ENCODE measurements around the gene TCF12. TPM values are rescaled to one million over a fixed set of nuclear protein-coding genes. Genes with fewer than 3 reads are reported as not detected.
A peak's percentile ranks its signal among the peaks of the same experiment; 100 is the strongest.

The TCF12 gene
- total RNA-seq, 1 experiment from 2014 or later = 76.7 TPM

DNA sequence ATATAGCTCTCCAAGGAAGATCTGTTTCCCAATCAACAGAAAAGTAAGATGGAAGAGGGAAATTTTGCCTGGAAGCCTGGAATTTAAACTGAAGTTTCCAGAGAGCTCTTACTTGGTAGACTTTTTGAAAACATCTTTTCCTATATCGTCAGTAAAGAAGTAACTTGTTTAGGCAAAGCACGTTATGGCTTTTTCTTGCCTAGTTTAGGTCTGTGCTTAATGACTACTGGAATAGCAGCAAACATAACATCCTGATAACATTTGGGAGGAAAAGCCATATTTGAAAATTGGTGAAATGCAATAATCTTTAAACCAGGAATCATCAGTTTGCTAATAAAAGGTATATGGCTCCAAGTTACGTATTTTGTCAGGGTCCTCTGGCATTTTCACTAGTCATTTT, 297.4 kb downstream of the TCF12 start:
- Histone ChIP-seq H3K27me3 (ENCODE audit: insufficient read depth, low read length) (no peaks in the 10 kb centered on the region), H2AFZ (ENCODE audit: low read length) (no peak overlapping the region), H3K4ac (ENCODE audit: low read depth, low read length) (no peak overlapping the region), H2BK5ac (ENCODE audit: insufficient read length, low read length) (no peak overlapping the region), H3K4me1 (ENCODE audit: insufficient read depth, low read length) (0 out of 2 replicates have a peak, but pooled peaks cover 2% of the 10 kb centered on the region), H3K27ac (ENCODE audit: insufficient read length, low read depth, low read length) (no peak overlapping the region), H2BK12ac (ENCODE audit: insufficient read length, low read depth, low read length) (no peak overlapping the region), H2BK120ac (ENCODE audit: low read depth, low read length, poor library complexity, severe bottlenecking) (no peak overlapping the region), H4K91ac (ENCODE audit: insufficient read length, low read depth, low read length) (no peak overlapping the region), H3K23me2 (ENCODE audit: insufficient read length, low read depth, low read length, poor library complexity, severe bottlenecking) (no peaks in the 10 kb centered on the region), H3K23ac (ENCODE audit: insufficient read length, low read depth, low read length) (no peak overlapping the region), H4K8ac (replicated peaks; ENCODE audit: insufficient read length, low read depth, low read length) (no peak overlapping the region), H3K18ac (ENCODE audit: insufficient read length, low read depth, low read length) (no peak overlapping the region), H3K4me2 (ENCODE audit: insufficient read depth, insufficient read length, low read length) (no peak overlapping the region), H2BK15ac (ENCODE audit: low read depth, low read length) (no peak overlapping the region), H4K20me1 (ENCODE audit: control insufficient read depth, insufficient read depth, insufficient read length) (no peaks in the 10 kb centered on the region), H3K14ac (ENCODE audit: insufficient read depth, low read length) (no peak overlapping the region), H3K9me3 (ENCODE audit: control insufficient read depth, low read depth, low read length) (no peaks in the 10 kb centered on the region), H3T11ph (ENCODE audit: low read length) (no peak overlapping the region), H2AK5ac (ENCODE audit: insufficient read length, low read length) (no peak overlapping the region), H3K56ac (ENCODE audit: insufficient read length, low read depth, low read length) (no peak overlapping the region), H3K79me1 (ENCODE audit: insufficient read depth, low read depth, low read length, poor library complexity, severe bottlenecking) (peaks cover 2% of the 10 kb centered on the region), H2BK20ac (ENCODE audit: low read depth, low read length, poor library complexity, severe bottlenecking) (no peak overlapping the region), H4K5ac (ENCODE audit: insufficient read length, low read depth, low read length) (no peak overlapping the region), H3K79me2 (ENCODE audit: insufficient read depth, low read length) (peaks cover 2% of the 10 kb centered on the region; the same call in 1 of the 2 replicates), H3K9ac (ENCODE audit: extremely low read depth, insufficient read length, low read length) (no peak overlapping the region)
- Mint-ChIP-seq H3K27ac (peak overlapping the region in 2 of 3 experiments; percentile 59 to 68; a peak in 4 of 7 replicates), H3K36me3 (ENCODE audit: insufficient read depth in 1 of 3, low read depth in 3 of 3) (no peaks in the 10 kb centered on the region), H3K4me3 (no peak overlapping the region), H3K4me1 (peaks cover 62 to 64% of the 10 kb centered on the region in 2 experiments), H3K27me3 (ENCODE audit: low read depth) (no peaks in the 10 kb centered on the region), H3K9me3 (no peaks in the 10 kb centered on the region)
- no peak for TF ChIP-seq CTCF (conservative IDR thresholded peaks at IDR 0.05)
- WGBS (ENCODE audit: extremely low coverage, insufficient read length, low lambda C conversion rate) = no CpG with 5 or more reads among the region's 3 CpGs
- DNase-seq = no peak

Data from H9 (cell line).